ENCODE data around the gene FAM114A2.

DNA sequence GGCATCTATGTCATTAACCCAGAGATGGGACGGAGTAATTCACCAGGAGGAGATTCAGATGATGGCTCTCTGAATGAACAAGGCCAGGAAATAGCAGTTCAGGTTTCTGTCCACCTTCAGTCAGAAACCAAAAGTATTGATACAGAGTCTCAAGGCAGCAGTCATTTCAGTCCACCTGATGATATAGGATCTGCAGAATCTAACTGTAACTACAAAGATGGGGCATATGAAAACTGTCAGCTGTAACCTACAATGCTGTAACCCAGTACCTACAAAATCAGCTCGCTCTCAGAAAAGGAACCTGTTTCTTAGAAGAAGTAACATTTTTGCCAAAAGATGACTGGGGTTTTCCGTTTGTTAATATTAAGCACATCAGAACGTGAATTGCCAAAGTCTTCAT is 14.8 kb upstream of the FAM114A2 start:
- TF ChIP-seq, protein P1, sequence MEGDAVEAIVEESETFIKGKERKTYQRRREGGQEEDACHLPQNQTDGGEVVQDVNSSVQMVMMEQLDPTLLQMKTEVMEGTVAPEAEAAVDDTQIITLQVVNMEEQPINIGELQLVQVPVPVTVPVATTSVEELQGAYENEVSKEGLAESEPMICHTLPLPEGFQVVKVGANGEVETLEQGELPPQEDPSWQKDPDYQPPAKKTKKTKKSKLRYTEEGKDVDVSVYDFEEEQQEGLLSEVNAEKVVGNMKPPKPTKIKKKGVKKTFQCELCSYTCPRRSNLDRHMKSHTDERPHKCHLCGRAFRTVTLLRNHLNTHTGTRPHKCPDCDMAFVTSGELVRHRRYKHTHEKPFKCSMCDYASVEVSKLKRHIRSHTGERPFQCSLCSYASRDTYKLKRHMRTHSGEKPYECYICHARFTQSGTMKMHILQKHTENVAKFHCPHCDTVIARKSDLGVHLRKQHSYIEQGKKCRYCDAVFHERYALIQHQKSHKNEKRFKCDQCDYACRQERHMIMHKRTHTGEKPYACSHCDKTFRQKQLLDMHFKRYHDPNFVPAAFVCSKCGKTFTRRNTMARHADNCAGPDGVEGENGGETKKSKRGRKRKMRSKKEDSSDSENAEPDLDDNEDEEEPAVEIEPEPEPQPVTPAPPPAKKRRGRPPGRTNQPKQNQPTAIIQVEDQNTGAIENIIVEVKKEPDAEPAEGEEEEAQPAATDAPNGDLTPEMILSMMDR (IDR thresholded peaks at IDR 0.05), result no peak
- no peak for TF ChIP-seq POLR2A (IDR thresholded peaks at IDR 0.05)

Data from stomach (tissue), 4 donors.